Measurements from ENCODE around the gene SPSB3. TPM values are rescaled to one million over a fixed set of nuclear protein-coding genes. Genes with fewer than 3 reads are reported as not detected.

The SPSB3 gene
- total RNA-seq, 1 experiment from 2014 or later: 22.2 TPM

DNA sequence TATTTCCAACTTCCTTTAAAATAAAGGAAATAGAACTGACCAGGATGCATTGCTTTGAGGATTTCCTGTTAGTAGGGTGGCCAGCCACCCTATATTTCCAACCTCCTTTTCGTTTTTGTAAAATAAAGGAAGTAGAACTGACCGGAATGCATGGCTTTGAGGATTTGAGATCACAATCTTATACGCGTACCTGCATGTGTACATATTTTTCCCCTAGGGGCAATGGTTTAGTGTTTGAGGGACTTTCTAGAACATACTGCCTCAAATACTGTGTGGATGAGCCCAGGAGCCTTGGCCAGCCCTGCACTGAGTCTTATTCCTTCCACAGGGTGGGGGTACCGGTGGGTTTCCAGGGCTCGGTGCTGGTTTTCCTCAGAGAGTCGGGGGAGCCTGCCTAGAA, 50.8 kb downstream of the SPSB3 start:
- no peak overlapping the region for H3K27ac Mint-ChIP-seq (ENCODE audit: low read depth, unreplicated experiment)
- H3K36me3 Mint-ChIP-seq (ENCODE audit: insufficient read depth, unreplicated experiment): peaks cover 45% of the 10 kb centered on the region
- H3K9me3 Mint-ChIP-seq (ENCODE audit: unreplicated experiment): no peaks in the 10 kb centered on the region
- intact Hi-C loops (cut with micrococcal nuclease): no loop called here
- TF ChIP-seq, protein P1, sequence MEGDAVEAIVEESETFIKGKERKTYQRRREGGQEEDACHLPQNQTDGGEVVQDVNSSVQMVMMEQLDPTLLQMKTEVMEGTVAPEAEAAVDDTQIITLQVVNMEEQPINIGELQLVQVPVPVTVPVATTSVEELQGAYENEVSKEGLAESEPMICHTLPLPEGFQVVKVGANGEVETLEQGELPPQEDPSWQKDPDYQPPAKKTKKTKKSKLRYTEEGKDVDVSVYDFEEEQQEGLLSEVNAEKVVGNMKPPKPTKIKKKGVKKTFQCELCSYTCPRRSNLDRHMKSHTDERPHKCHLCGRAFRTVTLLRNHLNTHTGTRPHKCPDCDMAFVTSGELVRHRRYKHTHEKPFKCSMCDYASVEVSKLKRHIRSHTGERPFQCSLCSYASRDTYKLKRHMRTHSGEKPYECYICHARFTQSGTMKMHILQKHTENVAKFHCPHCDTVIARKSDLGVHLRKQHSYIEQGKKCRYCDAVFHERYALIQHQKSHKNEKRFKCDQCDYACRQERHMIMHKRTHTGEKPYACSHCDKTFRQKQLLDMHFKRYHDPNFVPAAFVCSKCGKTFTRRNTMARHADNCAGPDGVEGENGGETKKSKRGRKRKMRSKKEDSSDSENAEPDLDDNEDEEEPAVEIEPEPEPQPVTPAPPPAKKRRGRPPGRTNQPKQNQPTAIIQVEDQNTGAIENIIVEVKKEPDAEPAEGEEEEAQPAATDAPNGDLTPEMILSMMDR (IDR thresholded peaks at IDR 0.05; ENCODE audit: unreplicated experiment): no peak
- no peak overlapping the region for H3K4me3 Mint-ChIP-seq (ENCODE audit: unreplicated experiment)
- ChIA-PET POLR2A (interaction anchor here (0.6 to 1.7 kb wide), 5 partner anchors 8 to 51 kb away, joined by 3 to 6 read pairs (median 5); partner anchors contain the start of genes NUBP2 and SPSB3), CTCF (interaction anchor here (1.3 to 2.2 kb wide), 2 partner anchors 15 to 39 kb away, joined by 3 to 6 read pairs; no protein-coding TSS in a partner anchor)
- H3K27me3 Mint-ChIP-seq (ENCODE audit: insufficient read depth, unreplicated experiment): no peaks in the 10 kb centered on the region
- no peak for DNase-seq (ENCODE audit: unreplicated experiment)
- no peaks in the 10 kb centered on the region for H3K4me1 Mint-ChIP-seq (ENCODE audit: insufficient read depth, unreplicated experiment)
- BruUV-seq (replicated peaks): no TSS peak

DNA sequence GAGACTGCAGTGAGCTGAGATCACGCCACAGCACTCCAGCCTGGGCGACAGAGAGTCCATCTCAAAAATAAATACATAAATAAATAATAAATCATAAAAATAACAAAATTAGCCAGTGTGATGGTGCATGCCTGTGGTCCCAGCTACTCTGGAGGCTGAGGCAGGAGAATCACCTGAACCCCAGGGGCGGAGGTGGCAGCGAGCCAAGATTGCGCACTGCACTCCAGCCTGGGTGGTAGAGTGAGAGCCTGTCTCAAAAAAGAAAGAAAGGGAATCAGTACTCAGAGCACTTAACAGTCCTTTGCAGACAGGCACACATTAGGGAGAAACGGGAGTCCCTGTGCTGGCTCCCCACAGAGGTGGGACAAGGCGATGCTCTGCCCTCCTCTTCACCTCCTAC, 51.3 kb downstream of the SPSB3 start:
- H3K9me3 Mint-ChIP-seq (ENCODE audit: unreplicated experiment): no peaks in the 10 kb centered on the region
- DNase-seq (ENCODE audit: unreplicated experiment): no peak
- ChIA-PET CTCF (interaction anchor here (0.7 kb wide), 1 partner anchor 79 kb away, joined by 3 read pairs; no protein-coding TSS in a partner anchor), POLR2A (interaction anchor here (0.6 to 1.0 kb wide), 2 partner anchors 13 to 51 kb away, joined by 3 read pairs; partner anchors contain the start of genes NUBP2 and SPSB3)
- H3K27ac Mint-ChIP-seq (ENCODE audit: low read depth, unreplicated experiment): no peak overlapping the region
- H3K4me3 Mint-ChIP-seq (ENCODE audit: unreplicated experiment): no peak overlapping the region
- TF ChIP-seq, protein P1 (IDR thresholded peaks at IDR 0.05; ENCODE audit: unreplicated experiment): no peak
- H3K4me1 Mint-ChIP-seq (ENCODE audit: insufficient read depth, unreplicated experiment): no peaks in the 10 kb centered on the region
- intact Hi-C loops (cut with micrococcal nuclease): no loop called here
- no TSS peak for BruUV-seq (replicated peaks)
- H3K27me3 Mint-ChIP-seq (ENCODE audit: insufficient read depth, unreplicated experiment): no peaks in the 10 kb centered on the region
- H3K36me3 Mint-ChIP-seq (ENCODE audit: insufficient read depth, unreplicated experiment): peaks cover 48% of the 10 kb centered on the region

DNA sequence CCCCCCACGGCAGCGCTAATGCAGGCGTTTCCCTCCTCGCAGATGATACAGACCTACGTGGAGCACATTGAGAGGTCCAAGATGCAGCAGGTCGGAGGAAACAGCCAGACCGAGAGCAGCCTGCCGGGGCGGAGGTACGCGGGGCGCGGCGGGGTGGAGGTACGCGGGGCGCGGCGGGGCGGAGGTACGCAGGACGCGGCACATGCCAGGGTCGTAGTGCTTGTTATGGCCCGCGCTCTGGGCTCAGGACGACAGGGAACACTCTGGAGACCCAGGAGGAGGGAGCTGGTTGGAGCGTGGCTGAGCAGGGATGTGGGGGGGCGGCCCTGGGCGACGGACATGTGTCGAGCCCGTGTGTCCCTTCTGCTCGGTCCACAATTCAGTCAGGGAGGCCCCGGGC, 52.9 kb downstream of the SPSB3 start:
- H3K9me3 Mint-ChIP-seq (ENCODE audit: unreplicated experiment): no peaks in the 10 kb centered on the region
- CTCF ChIA-PET: no interaction called here
- TF ChIP-seq, protein P1 (IDR thresholded peaks at IDR 0.05; ENCODE audit: unreplicated experiment): no peak

DNA sequence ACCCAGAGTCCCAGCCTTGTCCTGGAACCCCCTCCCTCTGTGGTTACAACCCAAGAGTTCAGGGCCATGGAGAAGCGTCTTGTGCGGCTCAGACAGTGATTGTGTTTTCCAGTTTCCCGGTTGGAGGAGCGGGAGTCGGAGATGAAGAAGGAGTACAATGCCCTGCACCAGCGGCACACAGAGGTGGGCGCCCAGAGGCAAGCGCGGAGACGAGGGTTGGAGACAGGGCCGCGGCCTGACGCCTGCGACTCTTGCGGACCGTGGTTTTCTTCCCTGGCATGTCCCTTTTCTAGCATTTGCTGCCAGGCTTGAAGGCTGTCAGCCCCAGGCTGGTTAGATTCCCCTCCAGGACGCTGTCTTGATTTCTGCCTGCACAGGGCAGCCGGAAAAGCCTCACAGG, 53.3 kb downstream of the SPSB3 start:
- no peak overlapping the region for H3K27ac Mint-ChIP-seq (ENCODE audit: low read depth, unreplicated experiment)

More for the DNA sequence above, 52.9 kb downstream of the SPSB3 start:
- POLR2A ChIA-PET: interaction anchor here (1.0 kb wide), 1 partner anchor 92 kb away, joined by 3 read pairs; no protein-coding TSS in a partner anchor
- Mint-ChIP-seq H3K27me3 (ENCODE audit: insufficient read depth, unreplicated experiment) (no peaks in the 10 kb centered on the region), H3K27ac (ENCODE audit: low read depth, unreplicated experiment) (no peak overlapping the region), H3K36me3 (ENCODE audit: insufficient read depth, unreplicated experiment) (peaks cover 58% of the 10 kb centered on the region), H3K4me1 (ENCODE audit: insufficient read depth, unreplicated experiment) (no peaks in the 10 kb centered on the region), H3K4me3 (ENCODE audit: unreplicated experiment) (no peak overlapping the region)
- no peak for DNase-seq (ENCODE audit: unreplicated experiment)
- intact Hi-C loops (cut with micrococcal nuclease): no loop called here
- no TSS peak for BruUV-seq (replicated peaks)

More for the DNA sequence above, 53.3 kb downstream of the SPSB3 start:
- Mint-ChIP-seq H3K9me3 (ENCODE audit: unreplicated experiment) (no peaks in the 10 kb centered on the region), H3K4me3 (ENCODE audit: unreplicated experiment) (no peak overlapping the region), H3K4me1 (ENCODE audit: insufficient read depth, unreplicated experiment) (no peaks in the 10 kb centered on the region), H3K36me3 (ENCODE audit: insufficient read depth, unreplicated experiment) (peaks cover 57% of the 10 kb centered on the region), H3K27me3 (ENCODE audit: insufficient read depth, unreplicated experiment) (no peaks in the 10 kb centered on the region)
- CTCF ChIA-PET: no interaction called here
- POLR2A ChIA-PET: interaction anchor here (1.0 to 1.5 kb wide), 3 partner anchors 17 to 92 kb away, joined by 3 to 6 read pairs (median 3); no protein-coding TSS in a partner anchor
- intact Hi-C loops (cut with micrococcal nuclease): no loop called here
- no TSS peak for BruUV-seq (replicated peaks)
- no peak for DNase-seq (ENCODE audit: unreplicated experiment)
- TF ChIP-seq, protein P1 (IDR thresholded peaks at IDR 0.05; ENCODE audit: unreplicated experiment): no peak
